Esophagus squamous epithelium (tissue), 5 donors: ENCODE measurements around the gene CACNG4. TPM values are rescaled to one million over a fixed set of nuclear protein-coding genes. Genes with fewer than 3 reads are reported as not detected.

Experiments
- DNase-seq: peaks from one replicate; lab custom pipeline; 2025; lab: John Stamatoyannopoulos, UW
- H3K27ac ChIP-seq, 4 donors: fragments of 200-600 bp; sonication (generic); one replicate each; pipeline ENCODE4 v1.5.1; 2016 to 2019; ENCODE audit warnings: mild to moderate bottlenecking in 1 of 4
- H3K27me3 ChIP-seq, 4 donors: fragments of 200-600 bp; sonication (generic); 1 replicate in 3 of 4; 2 replicates in 1 of 4; pipeline versions ENCODE4 v1.5.1 to v1.6.0; 2017 to 2021; ENCODE audit warnings: antibody characterized with exemption in 1 of 4
- H3K36me3 ChIP-seq, 3 donors: fragments of 200-600 bp; sonication (generic); one replicate each; pipeline ENCODE4 v1.5.1; 2016 to 2019
- H3K4me1 ChIP-seq, 3 donors: fragments of 200-600 bp; sonication (generic); one replicate each; pipeline ENCODE4 v1.5.1; 2017 to 2019
- H3K4me3 ChIP-seq, 4 donors: fragments of 200-600 bp; sonication (generic); 1 replicate in 3 of 4; 2 replicates in 1 of 4; pipeline ENCODE4 v1.5.1; 2016 to 2019; ENCODE audit warnings: mild to moderate bottlenecking in 2 of 4, moderate library complexity in 1 of 4
- H3K9me3 ChIP-seq, 3 donors: fragments of 200-600 bp; sonication (generic); one replicate each; pipeline ENCODE4 v1.5.1; 2016 to 2019
- POLR2A ChIP-seq, 4 donors: fragments of 450-650 bp; IDR thresholded peaks; one replicate each; pipeline ENCODE4 v1.6.1; 2017; ENCODE audit warnings: antibody characterized with exemption in 4 of 4, mild to moderate bottlenecking in 4 of 4, moderate library complexity in 3 of 4
- WGBS, 2 donors: methylation state at CpG; one replicate each; pipeline ENCODE4 v1.1.5; 2018; 5-methylcytosine and 5-hydroxymethylcytosine counted together
- intact Hi-C: fragments of 100-400 bp; cut with DNase I; formaldehyde crosslinking; loops from one replicate; pipeline ENCODE4 v1.15.0; 2022
- total RNA-seq, 4 donors: library from RNA; depleted of rRNA; stranded (reverse); fragments of >200 nt; gene quantifications; one replicate each; pipeline ENCODE4 v1.1.0, GENCODE V29; 2016
- TF ChIP-seq, protein P1 (sequence below), 6 experiments: fragments of 450-650 bp in 4 of 6; fragments of 200-600 bp in 2 of 6; sonication (generic) in 2 of 6; IDR thresholded peaks; one replicate each; pipeline ENCODE4 v1.5.1; 2016 to 2019; ENCODE audit warnings: antibody characterized with exemption in 6 of 6, mild to moderate bottlenecking in 4 of 6, moderate library complexity in 4 of 6
- donor health status: DM: yes; HTN: yes; CAD: no.

Gene CACNG4
- total RNA-seq, 4 donors from 2014 or later: 0.08 to 0.38 (median 0.31) TPM; not detected in 1

DNA sequence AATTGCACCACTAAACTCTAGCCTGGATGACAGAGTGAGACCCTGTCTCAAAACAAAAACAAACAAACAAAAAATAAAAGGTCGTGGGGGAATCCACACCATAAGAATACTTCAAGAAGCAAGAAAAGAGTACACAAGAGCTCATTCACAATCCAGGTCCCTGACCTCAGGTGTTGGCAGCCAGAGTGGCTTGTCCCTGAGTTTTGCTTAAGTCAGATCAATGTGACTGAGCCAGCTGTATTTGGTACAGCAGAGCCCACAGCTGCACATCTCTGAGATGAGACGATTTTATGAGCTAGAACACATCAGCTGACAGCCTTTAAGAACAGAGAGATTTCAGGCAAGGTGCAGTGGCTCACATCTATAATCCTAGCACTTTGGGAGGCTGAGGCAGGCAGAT is 102.2 kb downstream of the CACNG4 start:
- no peaks in the 10 kb centered on the region for H3K4me1 ChIP-seq
- intact Hi-C loops: no loop called here
- WGBS, 2 donors: 30 to 44% methylated on average over 2 of the region's 2 CpGs
- no peaks in the 10 kb centered on the region for H3K27me3 ChIP-seq
- no peak overlapping the region for H3K4me3 ChIP-seq
- no peaks in the 10 kb centered on the region for H3K9me3 ChIP-seq
- TF ChIP-seq POLR2A (IDR thresholded peaks at IDR 0.05): no peak
- TF ChIP-seq, protein P1, sequence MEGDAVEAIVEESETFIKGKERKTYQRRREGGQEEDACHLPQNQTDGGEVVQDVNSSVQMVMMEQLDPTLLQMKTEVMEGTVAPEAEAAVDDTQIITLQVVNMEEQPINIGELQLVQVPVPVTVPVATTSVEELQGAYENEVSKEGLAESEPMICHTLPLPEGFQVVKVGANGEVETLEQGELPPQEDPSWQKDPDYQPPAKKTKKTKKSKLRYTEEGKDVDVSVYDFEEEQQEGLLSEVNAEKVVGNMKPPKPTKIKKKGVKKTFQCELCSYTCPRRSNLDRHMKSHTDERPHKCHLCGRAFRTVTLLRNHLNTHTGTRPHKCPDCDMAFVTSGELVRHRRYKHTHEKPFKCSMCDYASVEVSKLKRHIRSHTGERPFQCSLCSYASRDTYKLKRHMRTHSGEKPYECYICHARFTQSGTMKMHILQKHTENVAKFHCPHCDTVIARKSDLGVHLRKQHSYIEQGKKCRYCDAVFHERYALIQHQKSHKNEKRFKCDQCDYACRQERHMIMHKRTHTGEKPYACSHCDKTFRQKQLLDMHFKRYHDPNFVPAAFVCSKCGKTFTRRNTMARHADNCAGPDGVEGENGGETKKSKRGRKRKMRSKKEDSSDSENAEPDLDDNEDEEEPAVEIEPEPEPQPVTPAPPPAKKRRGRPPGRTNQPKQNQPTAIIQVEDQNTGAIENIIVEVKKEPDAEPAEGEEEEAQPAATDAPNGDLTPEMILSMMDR (IDR thresholded peaks at IDR 0.05): no peak
- no peak for DNase-seq
- no peaks in the 10 kb centered on the region for H3K36me3 ChIP-seq
- no peak overlapping the region for H3K27ac ChIP-seq

DNA sequence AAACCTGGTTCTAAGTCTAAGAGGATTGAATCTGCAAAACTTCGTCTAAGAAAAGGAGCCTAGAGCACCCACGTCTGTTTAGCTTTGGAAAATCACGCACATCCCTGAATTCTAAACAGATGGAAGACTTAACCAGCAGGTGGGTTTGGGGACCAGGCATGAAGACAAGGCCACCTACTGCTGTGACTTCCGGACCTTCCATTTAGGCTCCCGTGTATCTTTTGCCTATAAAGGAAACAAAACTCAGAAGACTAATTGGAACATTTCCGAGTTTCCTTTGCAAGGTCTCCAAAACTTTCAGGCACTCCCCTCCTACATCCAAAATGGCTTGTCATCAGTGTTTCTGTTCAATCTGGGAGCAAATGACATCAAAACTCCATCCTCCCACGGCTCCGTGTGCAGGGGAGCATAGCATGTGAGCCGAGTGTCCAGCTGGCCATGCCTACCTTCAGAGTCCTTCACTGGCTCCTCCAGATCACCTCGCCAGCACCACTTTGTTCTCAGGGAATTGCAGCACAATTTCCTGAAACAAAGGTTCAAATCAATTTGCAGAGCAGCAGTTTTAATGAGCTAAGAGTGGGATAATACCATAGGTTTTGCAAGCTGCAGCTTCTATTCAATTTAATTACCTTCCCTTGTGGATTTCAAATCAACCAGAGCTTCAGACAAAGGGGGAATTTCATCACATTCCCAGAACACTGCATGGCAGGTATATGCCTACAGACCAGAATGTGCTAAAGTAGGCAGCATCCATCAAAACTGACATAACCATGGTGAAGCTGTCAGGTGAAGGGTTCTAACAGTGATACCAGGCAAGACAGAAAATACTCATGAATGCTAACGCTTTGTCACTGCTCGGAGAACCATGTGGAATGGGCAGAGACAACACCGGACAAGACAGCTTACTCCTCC is 103.3 kb downstream of the CACNG4 start:
- 86 to 88% methylated on average over 13 of the region's 13 CpGs for WGBS, 2 donors
- intact Hi-C loops: no loop called here
- peaks cover 0 to 9% (median 0%) of the 10 kb centered on the region in 3 donors for H3K36me3 ChIP-seq
- no peak overlapping the region for H3K27ac ChIP-seq
- no peak overlapping the region for H3K4me3 ChIP-seq
- TF ChIP-seq, protein P1 (IDR thresholded peaks at IDR 0.05): no peak
- no peak for TF ChIP-seq POLR2A (IDR thresholded peaks at IDR 0.05)
- H3K9me3 ChIP-seq: no peaks in the 10 kb centered on the region
- H3K4me1 ChIP-seq: no peaks in the 10 kb centered on the region
- no peak for DNase-seq
- no peaks in the 10 kb centered on the region for H3K27me3 ChIP-seq

DNA sequence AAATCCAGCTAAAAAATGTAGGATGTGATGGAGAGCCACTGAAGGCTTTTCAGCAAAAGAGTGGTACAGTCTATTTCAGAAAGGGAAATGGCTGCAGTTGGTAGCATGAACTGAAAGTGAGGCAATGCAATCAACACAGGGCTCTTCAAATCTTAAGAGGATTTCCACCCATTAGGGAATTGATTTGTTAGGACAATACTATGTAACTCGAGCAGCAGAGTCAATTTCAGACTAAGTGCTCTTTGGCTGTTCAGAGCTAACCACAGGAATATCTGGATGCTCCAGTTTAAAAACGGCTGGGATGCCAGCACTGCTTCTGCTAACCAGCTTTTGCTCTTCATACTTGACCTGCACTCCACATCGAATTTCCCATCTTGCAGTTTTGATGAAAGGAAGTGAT is 104.5 kb downstream of the CACNG4 start:
- Histone ChIP-seq H3K4me3 (no peak overlapping the region), H3K36me3 (peaks cover 0 to 11% (median 0%) of the 10 kb centered on the region in 3 donors), H3K27ac (no peak overlapping the region), H3K27me3 (no peaks in the 10 kb centered on the region), H3K4me1 (no peaks in the 10 kb centered on the region), H3K9me3 (no peaks in the 10 kb centered on the region)
- intact Hi-C loops: no loop called here
- no peak for DNase-seq
- 62 to 63% methylated on average over 3 of the region's 3 CpGs for WGBS, 2 donors
- TF ChIP-seq POLR2A (IDR thresholded peaks at IDR 0.05): no peak
- TF ChIP-seq, protein P1 (IDR thresholded peaks at IDR 0.05): no peak

DNA sequence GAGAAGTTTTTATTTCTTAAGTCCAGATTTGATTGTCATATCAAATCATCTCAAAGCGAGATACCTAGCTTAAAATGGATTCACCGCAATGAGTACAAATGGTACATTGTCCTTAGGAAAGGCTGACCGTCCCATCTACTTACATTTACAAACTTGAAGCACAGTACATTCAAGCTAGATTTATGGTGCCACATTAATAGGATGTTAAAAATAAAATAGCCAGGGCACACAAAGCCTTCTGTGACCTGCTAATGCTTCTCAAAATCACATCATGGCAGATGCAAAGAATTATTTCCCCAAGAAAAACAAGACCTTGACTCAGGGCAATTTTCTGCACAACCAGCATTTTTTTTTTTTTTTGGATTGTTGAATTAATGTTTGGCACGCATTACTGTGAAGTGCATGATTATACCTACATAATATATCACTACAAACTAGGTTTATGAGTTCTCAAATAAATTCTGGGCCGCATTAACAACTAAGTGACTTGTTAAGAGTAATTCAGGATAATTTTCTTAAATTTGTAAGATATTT is 105.2 kb downstream of the CACNG4 start:
- Histone ChIP-seq H3K36me3 (peaks cover 0 to 11% (median 0%) of the 10 kb centered on the region in 3 donors), H3K9me3 (no peaks in the 10 kb centered on the region), H3K27ac (no peak overlapping the region), H3K4me3 (no peak overlapping the region), H3K27me3 (no peaks in the 10 kb centered on the region), H3K4me1 (no peaks in the 10 kb centered on the region)
- DNase-seq: no peak
- 92 to 96% methylated on average over 5 of the region's 5 CpGs for WGBS, 2 donors
- intact Hi-C loops: no loop called here
- TF ChIP-seq, protein P1 (IDR thresholded peaks at IDR 0.05): no peak
- no peak for TF ChIP-seq POLR2A (IDR thresholded peaks at IDR 0.05)

DNA sequence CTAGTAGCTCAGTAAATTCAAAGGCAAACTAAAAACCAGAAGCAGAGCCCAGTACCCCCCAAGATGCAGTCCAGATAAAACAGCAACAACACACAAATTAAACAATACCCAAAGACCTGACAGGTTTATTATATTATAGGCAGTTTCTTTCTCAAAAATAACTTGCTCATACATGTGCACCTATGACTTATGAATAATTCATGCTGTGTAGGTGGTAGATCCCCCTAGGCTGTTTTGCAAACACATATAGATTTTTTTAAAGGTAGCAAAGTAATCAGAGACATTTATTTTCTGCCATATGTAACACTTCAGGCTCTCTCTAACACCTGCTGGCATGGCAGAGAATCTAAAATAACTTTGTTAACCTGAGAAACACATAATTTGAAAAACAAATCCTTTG is 107.1 kb downstream of the CACNG4 start:
- no peak overlapping the region for H3K27ac ChIP-seq
- H3K4me1 ChIP-seq: no peaks in the 10 kb centered on the region
- intact Hi-C loops: no loop called here
- H3K9me3 ChIP-seq: no peaks in the 10 kb centered on the region
- no peak for TF ChIP-seq POLR2A (IDR thresholded peaks at IDR 0.05)
- TF ChIP-seq, protein P1 (IDR thresholded peaks at IDR 0.05): no peak
- no peaks in the 10 kb centered on the region for H3K27me3 ChIP-seq
- DNase-seq: no peak
- no peak overlapping the region for H3K4me3 ChIP-seq
- peaks cover 0 to 23% (median 0%) of the 10 kb centered on the region in 3 donors for H3K36me3 ChIP-seq
